A549 treated with Mapracorat at 1 μM for 4 hours (cell line): Measurements from ENCODE around the gene IVD. TPM values are rescaled to one million over a fixed set of nuclear protein-coding genes. Genes with fewer than 3 reads are reported as not detected.

ENCODE experiments used
- total RNA-seq: library from RNA; stranded (reverse); fragments of 200-300 nt; extraction: Qiagen RNA extraction; gene quantifications from 5 replicates; pipeline ENCODE4 v1.2.3, GENCODE V29; 2022

IVD gene
- 10.7 to 14.2 TPM (median 12.5 TPM) in 5 replicates for total RNA-seq

DNA sequence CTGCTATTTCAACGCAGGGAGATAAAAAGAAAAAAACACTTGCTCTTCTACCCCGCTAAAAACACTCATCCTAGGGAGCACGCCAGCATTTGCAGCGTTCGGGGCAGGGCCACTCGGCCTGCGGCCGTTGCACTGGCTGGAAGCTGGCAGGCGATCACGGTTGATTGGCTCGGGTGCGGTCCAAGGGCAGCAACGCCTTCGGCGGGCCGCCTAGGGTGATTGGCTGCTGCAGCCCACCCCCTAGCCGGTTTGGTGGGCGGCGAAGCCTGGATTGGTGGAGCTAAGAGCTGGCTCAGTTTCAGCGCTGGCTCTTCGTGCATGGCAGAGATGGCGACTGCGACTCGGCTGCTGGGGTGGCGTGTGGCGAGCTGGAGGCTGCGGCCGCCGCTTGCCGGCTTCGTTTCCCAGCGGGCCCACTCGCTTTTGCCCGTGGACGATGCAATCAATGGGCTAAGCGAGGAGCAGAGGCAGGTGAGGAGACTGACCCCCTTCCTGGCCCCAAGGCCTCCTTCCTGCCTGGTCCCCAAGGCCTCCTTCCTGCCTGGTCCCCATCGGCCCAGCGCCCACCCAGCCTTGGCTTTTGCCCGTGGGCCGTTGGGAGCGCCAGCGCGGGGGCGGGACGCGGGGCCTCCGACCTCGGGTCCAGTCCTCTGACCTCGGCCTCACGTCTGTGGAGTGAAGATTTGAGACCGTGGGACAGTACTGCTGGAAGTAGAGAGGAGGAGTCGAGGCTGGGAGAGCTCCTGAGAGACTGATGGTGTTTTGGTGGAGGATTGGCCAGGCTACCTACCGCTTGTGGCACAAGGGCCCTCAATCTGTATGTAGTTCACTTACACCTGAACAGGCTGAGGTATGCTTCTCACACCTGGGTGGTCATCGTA is at the start of gene IVD:
TSS of gene IVD (plus strand) at position 295 of the 881 bp plus-strand sequence. CDS start at position 328, 33 bp downstream.

DNA sequence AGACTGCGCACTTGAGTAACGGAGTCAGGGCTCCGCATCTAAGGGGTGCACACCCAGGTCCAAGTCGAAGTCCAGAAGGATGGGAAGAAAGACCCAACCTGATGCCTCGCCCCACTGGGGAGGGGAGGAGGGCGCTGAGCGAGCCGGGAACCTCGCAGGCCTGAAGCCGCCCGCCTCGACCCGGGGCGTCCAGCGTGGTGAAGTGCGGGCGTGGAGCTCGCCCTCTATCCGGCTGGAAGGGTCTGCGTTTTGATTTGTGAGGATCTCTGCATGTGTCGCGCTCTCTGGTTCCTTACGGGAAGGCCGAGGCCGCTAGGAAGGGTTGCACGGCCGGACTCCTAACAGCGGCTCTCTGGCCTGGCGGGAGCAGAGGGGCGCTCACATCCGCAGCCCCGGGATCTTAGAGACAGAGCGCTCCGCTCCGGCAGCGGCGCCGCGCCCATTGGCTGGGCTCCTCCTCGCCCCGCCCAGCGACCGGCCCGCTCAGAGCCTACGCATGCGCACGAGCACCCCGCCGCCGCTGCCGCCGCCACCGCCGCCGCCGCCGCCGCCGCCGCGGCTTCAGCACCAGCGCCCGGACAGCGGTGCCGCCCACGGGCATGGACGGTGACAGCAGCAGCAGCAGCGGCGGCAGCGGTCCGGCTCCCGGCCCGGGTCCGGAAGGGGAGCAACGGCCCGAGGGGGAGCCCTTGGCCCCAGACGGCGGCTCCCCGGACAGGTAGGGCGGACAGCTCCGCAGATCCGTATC is 47.7 kb upstream of the IVD start, which contains the start of gene DISP2:
TSS of gene DISP2 (plus strand) at position 497 of the 748 bp plus-strand sequence. CDS start at position 600, 103 bp downstream.

GRCh38 chr15:40382580-40383456 is 22.8 kb upstream of the IVD start, which contains the start of gene KNSTRN:
Gene KNSTRN (plus strand): TSS chr15:40382721. CDS start chr15:40382836, 115 bp downstream.

DNA sequence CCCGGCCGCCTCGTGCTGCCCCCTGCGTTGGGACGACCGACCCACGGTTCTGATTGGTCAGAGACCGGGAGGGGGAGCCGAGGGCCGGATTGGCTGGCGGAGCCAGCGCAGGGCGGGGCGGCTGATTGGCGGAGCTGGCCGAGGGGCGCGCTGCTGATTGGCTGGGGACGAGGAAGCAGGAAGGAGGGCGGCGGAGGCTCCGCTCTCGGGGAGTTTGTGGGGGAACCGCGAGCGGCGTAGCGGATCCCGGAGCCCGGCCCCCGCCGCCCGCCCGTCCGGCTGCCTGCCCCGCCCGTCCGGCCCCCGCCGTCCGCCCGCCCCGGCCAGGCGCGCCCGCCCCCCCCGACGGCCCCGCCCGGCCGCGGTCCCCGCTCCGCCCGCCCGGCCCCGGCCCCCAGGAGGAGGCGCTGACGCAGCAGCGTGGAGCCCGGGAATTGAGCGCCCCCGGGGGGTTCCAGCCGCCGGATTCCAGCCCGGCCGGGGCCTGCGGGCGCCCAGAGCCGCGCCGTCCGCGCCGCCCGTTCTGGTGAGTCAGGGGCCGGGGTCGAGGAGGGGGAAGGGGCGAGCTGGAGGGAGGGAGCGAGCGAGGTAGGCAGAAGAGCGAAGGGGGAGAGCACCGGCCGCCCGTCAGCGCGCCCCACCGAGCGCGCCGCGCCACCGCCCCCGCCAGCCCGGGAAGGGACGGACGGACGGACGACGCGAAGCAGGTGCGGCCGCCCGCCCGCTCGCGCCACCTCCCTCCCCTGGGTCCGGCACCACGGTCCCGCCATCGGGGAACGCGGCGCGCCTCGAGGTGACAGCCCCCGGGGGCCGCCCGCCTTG is 35.4 kb downstream of the IVD start, which contains the start of gene BAHD1:
TSS of gene BAHD1 (plus strand) at position 211 of the 822 bp plus-strand sequence. CDS start 17,512 bp downstream, outside the sequence.

GRCh38 chr15:40470423-40471104 is 65.0 kb downstream of the IVD start, which contains the start of gene CHST14:
Gene CHST14 (plus strand): TSS chr15:40470984. CDS start chr15:40471214, 230 bp downstream.

Other genes starting within 250 kb of the IVD start
- gene BUB1B, start 244.7 kb upstream of the IVD start, total RNA-seq = 24.0 to 29.7 TPM (median 27.8 TPM) in 5 replicates
- 0.43 to 0.86 TPM (median 0.60 TPM) in 5 replicates for gene PAK6, start 166.7 kb upstream of the IVD start, total RNA-seq
- 0.15 to 0.40 TPM (median 0.32 TPM) in 4 of 5 replicates, not detected in the other for gene ANKRD63, start 122.7 kb upstream of the IVD start, total RNA-seq
- 0.51 to 1.1 TPM (median 0.77 TPM) in 5 replicates for gene PLCB2, start 97.9 kb upstream of the IVD start, total RNA-seq
- gene INAFM2, start 82.1 kb upstream of the IVD start, total RNA-seq = 5.2 to 6.8 TPM (median 6.4 TPM) in 5 replicates
- 17.1 to 25.1 TPM (median 20.2 TPM) in 5 replicates for gene CCDC9B, start 64.9 kb upstream of the IVD start, total RNA-seq
- not detected in 5 replicates for gene PHGR1, start 54.8 kb upstream of the IVD start, total RNA-seq
- gene DISP2, start 47.6 kb upstream of the IVD start, total RNA-seq = 0.64 to 2.6 TPM (median 1.0 TPM) in 5 replicates
- gene KNSTRN, start 23.1 kb upstream of the IVD start, total RNA-seq = 45.3 to 54.4 TPM (median 51.5 TPM) in 5 replicates
- gene BAHD1, start 35.2 kb downstream of the IVD start, total RNA-seq = 10.4 to 12.3 TPM (median 11.6 TPM) in 5 replicates
- 14.2 to 19.8 TPM (median 18.8 TPM) in 5 replicates for gene CHST14, start 65.2 kb downstream of the IVD start, total RNA-seq
- gene CCDC32, start 159.2 kb downstream of the IVD start, total RNA-seq = 11.9 to 17.7 TPM (median 15.5 TPM) in 5 replicates
- 13.3 to 15.7 TPM (median 15.3 TPM) in 5 replicates for gene RPUSD2, start 163.5 kb downstream of the IVD start, total RNA-seq
- 5.3 to 7.2 TPM (median 6.8 TPM) in 5 replicates for gene KNL1, start 188.5 kb downstream of the IVD start, total RNA-seq